H1 (cell line): Measurements from ENCODE around the gene RABGAP1. TPM values are rescaled to one million over a fixed set of nuclear protein-coding genes. Genes with fewer than 3 reads are reported as not detected.

Source experiments
- CTCF ChIA-PET: fragments of 300-600 bp; sonication (Branson Sonifier 250); formaldehyde crosslinking; loops from one replicate; lab custom pipeline; 2021; ENCODE audit not compliant: partially characterized antibody; lab: Charles Lee
- POLR2A ChIA-PET: fragments of 300-600 bp; sonication (Branson Sonifier 250); formaldehyde crosslinking; loops from one replicate; lab custom pipeline; 2021; ENCODE audit warnings: inconsistent platforms; ENCODE audit not compliant: partially characterized antibody; lab: Charles Lee
- DNase-seq, 2 experiments: peaks; one replicate each; pipeline versions ENCODE4 v3.0.0 to v3.0.0-alpha.2; 2010 to 2022; ENCODE audit warnings: low spot score in 2 of 2, low read depth in 1 of 2, mixed read lengths in 1 of 2
- FAIRE-seq: peaks from 2 replicates; lab custom pipeline; 2011; peaks lifted over from hg19 to GRCh38; lab: Jason Lieb, UNC
- H2AFZ ChIP-seq: 2 replicates; pipeline ENCODE4 v1.8.1; 2012; ENCODE audit warnings: low read length, inconsistent platforms
- H2AK5ac ChIP-seq: 2 replicates; pipeline ENCODE4 v1.6.1; 2013; ENCODE audit warnings: low read depth, low read length
- H2BK120ac ChIP-seq: replicated peaks from 2 replicates; pipeline ENCODE3; 2013; ENCODE audit warnings: low read depth, low read length, inconsistent platforms
- H2BK12ac ChIP-seq: 2 replicates; pipeline ENCODE4 v1.6.1; 2013; ENCODE audit warnings: low read depth, low read length
- H2BK15ac ChIP-seq: 2 replicates; pipeline ENCODE4 v1.6.1; 2013; ENCODE audit warnings: low read length
- H2BK20ac ChIP-seq: 2 replicates; pipeline ENCODE4 v1.6.1; 2013; ENCODE audit warnings: low read length
- H2BK5ac ChIP-seq: 2 replicates; pipeline ENCODE4 v1.6.1; 2013; ENCODE audit warnings: low read depth, low read length
- H3K14ac ChIP-seq: 2 replicates; pipeline ENCODE4 v1.6.1; 2013; ENCODE audit warnings: inconsistent platforms; ENCODE audit not compliant: insufficient read length
- H3K18ac ChIP-seq: 2 replicates; pipeline ENCODE4 v1.6.1; 2013; ENCODE audit warnings: low read length; ENCODE audit errors: extremely low read depth
- H3K23ac ChIP-seq: 2 replicates; pipeline ENCODE4 v1.6.1; 2013; ENCODE audit warnings: inconsistent platforms; ENCODE audit not compliant: insufficient read length
- H3K23me2 ChIP-seq: 2 replicates; pipeline ENCODE4 v1.6.1; 2013; ENCODE audit warnings: low read depth, low read length
- H3K27ac ChIP-seq: 2 replicates; pipeline ENCODE4 v1.6.1; 2011; ENCODE audit warnings: low read depth, low read length, inconsistent platforms
- H3K27me3 ChIP-seq, 4 experiments: replicated peaks in 1 of 4; 1 replicate in 1 of 4; 2 replicates in 3 of 4; pipeline versions ENCODE4 v1.6.1 to v1.8.1; 2011 to 2013; ENCODE audit warnings: low read length in 3 of 4, mild to moderate bottlenecking in 3 of 4, inconsistent platforms in 2 of 4, mixed read lengths in 2 of 4, moderate library complexity in 1 of 4; ENCODE audit not compliant: control insufficient read depth in 3 of 4, insufficient read depth in 3 of 4; ENCODE audit errors: extremely low read depth in 1 of 4
- H3K36me3 ChIP-seq, 4 experiments: 2 replicates each; pipeline versions ENCODE4 v1.6.1 to v1.8.1; 2011 to 2013; ENCODE audit warnings: mild to moderate bottlenecking in 4 of 4, low read length in 3 of 4, moderate library complexity in 2 of 4, control low read depth in 1 of 4, inconsistent platforms in 1 of 4; ENCODE audit not compliant: insufficient read depth in 4 of 4, control insufficient read depth in 2 of 4
- H3K4ac ChIP-seq: replicated peaks from 2 replicates; pipeline ENCODE3; 2013; ENCODE audit warnings: low read length, low read depth, mixed read lengths, inconsistent platforms; ENCODE audit not compliant: insufficient read length
- H3K4me1 ChIP-seq, 4 experiments: replicated peaks in 1 of 4; 1 replicate in 1 of 4; 2 replicates in 3 of 4; pipeline versions ENCODE4 v1.6.1 to v1.8.1; 2011 to 2013; ENCODE audit warnings: low read length in 3 of 4, inconsistent platforms in 2 of 4, mixed read lengths in 1 of 4; ENCODE audit not compliant: insufficient read depth in 4 of 4, control insufficient read depth in 3 of 4
- H3K4me2 ChIP-seq, 2 experiments: 2 replicates each; pipeline versions ENCODE4 v1.6.1 to v1.8.1; 2011 to 2013; ENCODE audit warnings: low read depth in 2 of 2, low read length in 2 of 2, control low read depth in 1 of 2, inconsistent platforms in 1 of 2, mild to moderate bottlenecking in 1 of 2; ENCODE audit not compliant: insufficient read depth in 1 of 2
- H3K4me3 ChIP-seq, 4 experiments: fragments of 200-600, 300-600 bp in 1 of 4; sonication (generic), shearing (Covaris generic), sonication (Bioruptor Twin) in 1 of 4; 2 replicates each; pipeline versions ENCODE4 v1.5.1 to v1.8.1; 2011 to 2016; ENCODE audit warnings: low read length in 4 of 4, low read depth in 3 of 4, control low read depth in 2 of 4, inconsistent platforms in 2 of 4, mild to moderate bottlenecking in 2 of 4, mixed read lengths in 1 of 4, moderate library complexity in 1 of 4; ENCODE audit not compliant: insufficient read depth in 2 of 4; ENCODE audit errors: extremely low read depth in 1 of 4
- H3K56ac ChIP-seq: replicated peaks from 2 replicates; pipeline ENCODE3; 2013; ENCODE audit warnings: low read depth, mild to moderate bottlenecking, mixed read lengths, low read length, inconsistent platforms; ENCODE audit not compliant: insufficient read length
- H3K79me1 ChIP-seq: 2 replicates; pipeline ENCODE4 v1.6.1; 2013; ENCODE audit warnings: low read depth, low read length, control low read depth
- H3K79me2 ChIP-seq, 2 experiments: 2 replicates each; pipeline versions ENCODE4 v1.6.1 to v1.8.1; 2012 to 2013; ENCODE audit warnings: low read length in 2 of 2, mild to moderate bottlenecking in 2 of 2, inconsistent platforms in 1 of 2; ENCODE audit not compliant: insufficient read depth in 2 of 2, control insufficient read depth in 1 of 2
- H3K9ac ChIP-seq, 4 experiments: replicated peaks in 1 of 4; 1 replicate in 1 of 4; 2 replicates in 3 of 4; pipeline versions ENCODE4 v1.6.1 to v1.8.1; 2011 to 2013; ENCODE audit warnings: low read depth in 3 of 4, low read length in 3 of 4, control low read depth in 2 of 4, mild to moderate bottlenecking in 2 of 4, moderate library complexity in 2 of 4, inconsistent platforms in 1 of 4; ENCODE audit errors: extremely low read depth in 1 of 4
- H3K9me3 ChIP-seq, 2 experiments: 2 replicates each; pipeline versions ENCODE4 v1.6.1 to v1.8.1; 2012 to 2013; ENCODE audit warnings: mild to moderate bottlenecking in 2 of 2, moderate library complexity in 2 of 2, control low read depth in 1 of 2, inconsistent platforms in 1 of 2, low read depth in 1 of 2, low read length in 1 of 2, mixed read lengths in 1 of 2; ENCODE audit not compliant: insufficient read depth in 2 of 2
- H4K20me1 ChIP-seq, 2 experiments: replicated peaks in 1 of 2; 2 replicates each; pipeline versions ENCODE3 to v1.8.1; 2011 to 2013; ENCODE audit warnings: inconsistent platforms in 2 of 2, low read length in 2 of 2, mild to moderate bottlenecking in 1 of 2; ENCODE audit not compliant: insufficient read depth in 2 of 2, control insufficient read depth in 1 of 2
- H4K5ac ChIP-seq: 2 replicates; pipeline ENCODE4 v1.6.1; 2013; ENCODE audit warnings: low read length, low read depth, mixed read lengths, inconsistent platforms; ENCODE audit not compliant: insufficient read length
- H4K8ac ChIP-seq: 2 replicates; pipeline ENCODE4 v1.8.0; 2013; ENCODE audit warnings: mild to moderate bottlenecking, moderate library complexity, low read length, inconsistent platforms; ENCODE audit not compliant: insufficient read depth; ENCODE audit errors: extremely low read depth
- H4K91ac ChIP-seq: replicated peaks from 2 replicates; pipeline ENCODE3; 2013; ENCODE audit warnings: low read length, mixed read lengths, inconsistent platforms; ENCODE audit not compliant: insufficient read length
- SP1 ChIP-seq: IDR thresholded peaks from 2 replicates; pipeline ENCODE4 v1.6.1; 2011; ENCODE audit warnings: low read depth, low read length
- TBP ChIP-seq: IDR thresholded peaks from 2 replicates; pipeline ENCODE4 v1.6.1; 2011; ENCODE audit warnings: low read depth, low read length, improper control_type of control experiment
- TEAD4 ChIP-seq: IDR thresholded peaks from 2 replicates; pipeline ENCODE4 v1.6.1; 2012; ENCODE audit warnings: low read depth, low read length, inconsistent platforms, mixed read lengths
- YY1 ChIP-seq: IDR thresholded peaks from 2 replicates; pipeline ENCODE4 v1.6.1; 2011; ENCODE audit warnings: low read depth, mild to moderate bottlenecking, low read length
- WGBS, 2 experiments: shearing (Covaris generic) in 1 of 2; methylation state at CpG; one replicate each; pipeline versions ENCODE4 v1.1.6 to v1.1.7; 2013 to 2015; ENCODE audit warnings: low lambda C conversion rate in 2 of 2, mixed read lengths in 2 of 2, inconsistent platforms in 1 of 2, low coverage in 1 of 2, missing lambda C conversion rate in 1 of 2; ENCODE audit not compliant: insufficient replicate concordance in 2 of 2, insufficient coverage in 1 of 2, insufficient read length in 1 of 2; ENCODE audit errors: extremely low coverage in 1 of 2, missing lambda C conversion rate in 1 of 2; 5-methylcytosine and 5-hydroxymethylcytosine counted together
- polyA plus RNA-seq, 7 experiments: library from polyadenylated mRNA; depleted of rRNA in 3 of 7; stranded (reverse) in 5 of 7; unstranded in 2 of 7; fragments of >200 nt in 5 of 7; fragments of 200-250 nt in 2 of 7; gene quantifications; 1 replicate in 5 of 7; 2 replicates in 1 of 7; 4 replicates in 1 of 7; pipeline versions ENCODE4 v1.2.1 to v1.2.3, GENCODE V29; 2011 to 2013; ENCODE audit warnings: missing spikeins in 2 of 7, mixed read lengths in 2 of 7
- total RNA-seq: library from RNA; stranded (reverse); fragmentation: NEBNext Ultra II Directional; extraction: Animal tissue kit (Norgen Biotek cat#: 25700); gene quantifications from 2 replicates; pipeline ENCODE4 v1.2.1, GENCODE V29; 2021

Gene RABGAP1
- total and polyA plus RNA-seq, 2 of the 8 experiments (the other 6 are each of a cell fraction or from before 2014, with no cell fraction given) = 15.7 to 38.3 TPM

DNA sequence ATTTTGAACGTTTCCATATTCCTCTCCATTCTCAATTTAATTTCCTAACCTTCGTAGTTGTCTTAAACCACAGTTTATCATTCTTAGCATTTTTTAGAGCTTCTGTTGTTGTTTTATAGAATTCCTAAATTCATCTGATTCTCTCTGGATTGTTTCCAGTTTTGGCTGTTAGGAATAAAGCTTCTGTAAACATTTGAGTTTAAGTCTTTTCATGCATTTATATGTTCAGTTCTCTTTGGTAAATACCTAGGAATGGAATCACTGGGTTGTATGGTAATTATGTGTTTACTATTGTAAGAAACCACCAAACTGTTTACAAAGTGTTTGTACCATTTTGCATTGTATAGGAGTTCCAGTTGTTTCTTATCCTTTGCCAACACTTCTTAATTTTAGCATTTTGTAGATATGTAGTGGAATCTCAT, 122.4 kb downstream of the RABGAP1 start:
- Histone ChIP-seq H3K27me3 (no peaks in the 10 kb centered on the region), H3K4me2 (no peak overlapping the region)
- CTCF ChIA-PET = interaction anchor here (1.0 to 2.1 kb wide), 2 partner anchors 11 to 28 kb away, joined by 3 to 6 read pairs; no protein-coding TSS in a partner anchor

More for the DNA sequence above, 122.4 kb downstream of the RABGAP1 start:
- H4K5ac ChIP-seq = no peak overlapping the region
- WGBS, 2 experiments = 98% methylated on average over 2 of the region's 2 CpGs; no CpG with 5 or more reads in 1 of the 2 experiments
- no peaks in the 10 kb centered on the region for H3K23me2 ChIP-seq
- H3K23ac ChIP-seq = no peak overlapping the region
- POLR2A ChIA-PET = interaction anchor here (1.3 to 1.4 kb wide), 2 partner anchors 14 to 159 kb away, joined by 4 to 6 read pairs; no protein-coding TSS in a partner anchor
- no peak overlapping the region for H3K4ac ChIP-seq
- no peak overlapping the region for H4K91ac ChIP-seq
- no peaks in the 10 kb centered on the region for H3K79me1 ChIP-seq
- no peak overlapping the region for H2BK12ac ChIP-seq
- H2AFZ ChIP-seq = no peak overlapping the region
- no peak overlapping the region for H2AK5ac ChIP-seq
- no peaks in the 10 kb centered on the region for H3K9me3 ChIP-seq
- no peak overlapping the region for H2BK20ac ChIP-seq
- no peak overlapping the region for H2BK5ac ChIP-seq
- no peak overlapping the region for H4K8ac ChIP-seq
- H3K9ac ChIP-seq = no peak overlapping the region
- H2BK120ac ChIP-seq = no peak overlapping the region
- peaks cover 0 to 2% (median 0%) of the 10 kb centered on the region in 4 experiments; a peak in 1 of 7 replicates for H3K4me1 ChIP-seq
- H3K27ac ChIP-seq = no peak overlapping the region
- H3K18ac ChIP-seq = no peak overlapping the region
- DNase-seq (no peak), FAIRE-seq (no peak)
- no peak overlapping the region for H3K4me3 ChIP-seq
- H3K79me2 ChIP-seq = no peaks in the 10 kb centered on the region
- H4K20me1 ChIP-seq = no peaks in the 10 kb centered on the region
- TF ChIP-seq YY1 = no peak
- no peak for TF ChIP-seq TBP
- TF ChIP-seq TEAD4 = no peak
- TF ChIP-seq SP1 = no peak
- TF ChIP-seq, all 59 proteins: peak for 0
- H3K36me3 ChIP-seq = peaks cover 8 to 25% (median 19%) of the 10 kb centered on the region in 4 experiments; a peak in 7 of 8 replicates
- no peak overlapping the region for H2BK15ac ChIP-seq
- H3K56ac ChIP-seq = no peak overlapping the region
- H3K14ac ChIP-seq = no peak overlapping the region
